IMR-90 (cell line): ENCODE data around the gene SMYD5. TPM values are rescaled to one million over a fixed set of nuclear protein-coding genes. Genes with fewer than 3 reads are reported as not detected.

Experiments
- ATAC-seq: fragments of 200-7000 bp; cut with Tn5 transposase; 2 replicates; pipeline ENCODE4 v1.9.1; 2020; ENCODE audit warnings: low read depth, mild to moderate bottlenecking, moderate library complexity
- BruUV-seq: library from RNA; stranded (reverse); fragments of 400-500 nt; replicated peaks from 2 replicates; lab custom pipeline; 2021; lab: Mats Ljungman, UMichigan
- CTCF ChIA-PET: fragments of 300-600 bp; formaldehyde crosslinking; extraction: SDS; loops from one replicate; lab custom pipeline; 2021; ENCODE audit warnings: antibody characterized with exemption; lab: Yijun Ruan, JAX
- POLR2A ChIA-PET: fragments of 300-600 bp; sonication (Branson Sonifier 250); formaldehyde crosslinking; loops from one replicate; lab custom pipeline; 2022; ENCODE audit warnings: antibody characterized with exemption; ENCODE audit not compliant: unreplicated experiment; lab: Charles Lee
- DNase-seq: peaks from one replicate; pipeline ENCODE4 v3.0.0; 2013
- H2AFZ ChIP-seq: replicated peaks from 2 replicates; pipeline ENCODE3; 2013; ENCODE audit warnings: low read length, mild to moderate bottlenecking; ENCODE audit not compliant: poor library complexity
- H2AK5ac ChIP-seq: 2 replicates; pipeline ENCODE4 v1.6.1; 2013; ENCODE audit warnings: low read depth, low read length, inconsistent platforms
- H2AK9ac ChIP-seq: replicated peaks from 2 replicates; pipeline ENCODE3; 2013; ENCODE audit warnings: mild to moderate bottlenecking, low read depth, low read length, moderate library complexity; ENCODE audit not compliant: poor library complexity
- H2BK120ac ChIP-seq: 2 replicates; pipeline ENCODE4 v1.6.1; 2013; ENCODE audit warnings: low read depth, low read length, inconsistent platforms
- H2BK15ac ChIP-seq: 3 replicates; pipeline ENCODE4 v1.6.1; 2013; ENCODE audit warnings: low read depth, low read length, inconsistent platforms
- H2BK20ac ChIP-seq: 2 replicates; pipeline ENCODE4 v1.6.1; 2013; ENCODE audit warnings: low read depth, mild to moderate bottlenecking, inconsistent platforms, low read length, moderate library complexity
- H2BK5ac ChIP-seq: 2 replicates; pipeline ENCODE4 v1.6.1; 2013; ENCODE audit warnings: mild to moderate bottlenecking, low read depth, low read length, inconsistent platforms; ENCODE audit not compliant: poor library complexity, severe bottlenecking
- H3K14ac ChIP-seq: replicated peaks from 2 replicates; pipeline ENCODE4 v1.6.1; 2013; ENCODE audit warnings: low read depth, low read length, inconsistent platforms
- H3K18ac ChIP-seq: 2 replicates; pipeline ENCODE4 v1.6.1; 2013; ENCODE audit warnings: low read depth, low read length, control low read depth
- H3K23ac ChIP-seq: 2 replicates; pipeline ENCODE4 v1.6.1; 2013; ENCODE audit warnings: low read depth, low read length, inconsistent platforms
- H3K27ac ChIP-seq: 2 replicates; pipeline ENCODE4 v1.5.1; 2013; ENCODE audit warnings: mild to moderate bottlenecking, control low read depth, low read length; ENCODE audit not compliant: insufficient read depth
- H3K27me3 ChIP-seq: 2 replicates; pipeline ENCODE4 v1.6.1; 2013; ENCODE audit warnings: low read length; ENCODE audit not compliant: control insufficient read depth, insufficient read depth
- H3K36me3 ChIP-seq: 2 replicates; pipeline ENCODE4 v1.6.1; 2013; ENCODE audit warnings: low read length, mixed read lengths; ENCODE audit not compliant: control insufficient read depth, insufficient read depth
- H3K4ac ChIP-seq: 2 replicates; pipeline ENCODE4 v1.6.1; 2013; ENCODE audit warnings: low read depth, low read length, inconsistent platforms
- H3K4me1 ChIP-seq: 2 replicates; pipeline ENCODE4 v1.6.1; 2013; ENCODE audit warnings: low read length, mixed read lengths; ENCODE audit not compliant: control insufficient read depth, insufficient read depth
- H3K4me2 ChIP-seq: 2 replicates; pipeline ENCODE4 v1.6.1; 2013; ENCODE audit warnings: low read depth, mild to moderate bottlenecking, control low read depth, low read length, moderate library complexity
- H3K4me3 ChIP-seq: 2 replicates; pipeline ENCODE4 v1.5.1; 2013; ENCODE audit warnings: low read depth, mild to moderate bottlenecking, control low read depth, low read length, moderate library complexity; ENCODE audit not compliant: insufficient read depth
- H3K56ac ChIP-seq: 2 replicates; pipeline ENCODE4 v1.6.1; 2013; ENCODE audit warnings: low read length, inconsistent platforms; ENCODE audit not compliant: insufficient read depth; ENCODE audit errors: extremely low read depth
- H3K79me1 ChIP-seq, 2 experiments: 2 replicates each; pipeline ENCODE4 v1.6.1; 2013; ENCODE audit warnings: low read length in 2 of 2, inconsistent platforms in 1 of 2, low read depth in 1 of 2
- H3K9ac ChIP-seq: 2 replicates; pipeline ENCODE4 v1.6.1; 2013; ENCODE audit warnings: low read depth, low read length, control low read depth
- H3K9me1 ChIP-seq: 2 replicates; pipeline ENCODE4 v1.6.1; 2013; ENCODE audit warnings: low read length, inconsistent platforms; ENCODE audit not compliant: insufficient read depth
- H3K9me3 ChIP-seq: 2 replicates; pipeline ENCODE4 v1.6.1; 2013; ENCODE audit warnings: low read length; ENCODE audit not compliant: control insufficient read depth, insufficient read depth
- H4K20me1 ChIP-seq: 2 replicates; pipeline ENCODE4 v1.6.1; 2013; ENCODE audit warnings: low read length, inconsistent platforms; ENCODE audit not compliant: insufficient read depth
- H4K5ac ChIP-seq: 2 replicates; pipeline ENCODE4 v1.6.1; 2013; ENCODE audit warnings: mild to moderate bottlenecking, low read depth, low read length, control low read depth
- H4K8ac ChIP-seq, 2 experiments: 2 replicates each; pipeline ENCODE4 v1.6.1; 2013; ENCODE audit warnings: low read depth in 2 of 2, low read length in 2 of 2, control low read depth in 1 of 2, inconsistent platforms in 1 of 2
- H4K91ac ChIP-seq: 2 replicates; pipeline ENCODE4 v1.6.1; 2013; ENCODE audit warnings: low read depth, low read length, inconsistent platforms; ENCODE audit not compliant: insufficient read depth
- RCOR1 ChIP-seq: IDR thresholded peaks from 2 replicates; pipeline ENCODE4 v1.6.1; 2012; ENCODE audit warnings: mild to moderate bottlenecking, low read length, improper control_type of control experiment; ENCODE audit not compliant: insufficient replicate concordance
- WGBS, 2 experiments: methylation state at CpG; one replicate each; pipeline versions ENCODE4 v1.1.5 to v1.1.7; 2013; ENCODE audit warnings: missing lambda C conversion rate in 2 of 2; ENCODE audit not compliant: insufficient read length in 1 of 2; ENCODE audit errors: extremely low coverage in 2 of 2; 5-methylcytosine and 5-hydroxymethylcytosine counted together
- dilution Hi-C: fragments of 300-500 bp; cut with HindIII; formaldehyde crosslinking; loops from one replicate; pipeline ENCODE4 v1.14.3; 2018; ENCODE audit warnings: low sequenced_read_pairs; ENCODE audit not compliant: unreplicated experiment
- in situ Hi-C: fragments of 300-500 bp; cut with MboI; formaldehyde crosslinking; loops from 3 replicates; pipeline ENCODE4 v1.14.3; 2019; ENCODE audit warnings: low sequenced_read_pairs, inconsistent platforms, mixed read lengths
- intact Hi-C: fragments of 100-400 bp; cut with micrococcal nuclease; formaldehyde crosslinking; loops from 2 replicates; pipeline ENCODE4 v1.10.0; 2022
- polyA plus RNA-seq, 3 experiments: library from polyadenylated mRNA; depleted of rRNA; stranded (reverse); fragments of >200 nt; gene quantifications; 2 replicates each; pipeline ENCODE4 v1.2.3, GENCODE V29; 2012; ENCODE audit warnings: low replicate concordance in 1 of 3
- total RNA-seq: library from RNA; depleted of rRNA; stranded (reverse); fragments of >200 nt; gene quantifications from 2 replicates; pipeline ENCODE4 v1.2.3, GENCODE V29; 2012

SMYD5 gene
- total and polyA plus RNA-seq, 2 of the 4 experiments (the other 2 are of a cell fraction) = 17.8 to 19.7 TPM

- Histone ChIP-seq H4K20me1 (peaks cover 11% of the 10 kb centered on the region), H2AFZ (no peak overlapping the region), H3K56ac (no peak overlapping the region), H3K9me3 (no peaks in the 10 kb centered on the region), H3K4me2 (no peak overlapping the region), H2AK9ac (no peak overlapping the region), H3K14ac (no peak overlapping the region), H3K27me3 (no peaks in the 10 kb centered on the region), H3K23ac (no peak overlapping the region), H3K36me3 (peaks cover 57% of the 10 kb centered on the region), H3K9ac (no peak overlapping the region), H3K27ac (no peak overlapping the region), H2AK5ac (no peak overlapping the region), H3K4me3 (no peak overlapping the region), H4K91ac (no peak overlapping the region), H3K4ac (no peak overlapping the region), H2BK20ac (no peak overlapping the region), H3K9me1 (peaks cover 12% of the 10 kb centered on the region; the same call in 1 of the 2 replicates), H2BK5ac (no peak overlapping the region), H2BK120ac (no peak overlapping the region), H3K4me1 (peaks cover 2% of the 10 kb centered on the region; the same call in 1 of the 2 replicates), H4K8ac (no peak overlapping the region), H3K18ac (no peak overlapping the region), H2BK15ac (no peak overlapping the region), H3K79me1 (peaks cover 1 to 5% of the 10 kb centered on the region in 2 experiments; a peak in 2 of 4 replicates), H4K5ac (no peak overlapping the region)
- TF ChIP-seq RCOR1 = no peak
- POLR2A ChIA-PET = no interaction called here
- intact Hi-C loops = no loop called here
- WGBS, 2 experiments = 80% methylated on average over 1 of the region's 3 CpGs; no CpG with 5 or more reads in 1 of the 2 experiments
- dilution Hi-C loops = no loop called here
- CTCF ChIA-PET = no interaction called here
- in situ Hi-C loops = no loop called here
- BruUV-seq = no TSS peak
- ATAC-seq (no peak), DNase-seq (no peak)
Measured at GRCh38 chr2:73253901-73254300, 39.9 kb downstream of the SMYD5 start.
